Stimulated activated CD4-positive, alpha-beta T cell treated with anti-CD3 and anti-CD28 coated beads, TNF-alpha, amount 100 ng/mL, for 24 hours (primary cell): ENCODE results near the gene F10.
"Not testable (repeated sequence)": the region's sequence is repeated elsewhere in the genome, so short reads cannot be mapped to it uniquely, and the experiment has no call there.

ENCODE experiments used
- DNase-seq, 3 experiments: peaks; one replicate each; pipeline ENCODE4 v3.0.0-alpha.2; 2020; ENCODE audit warnings: low read depth in 3 of 3

The F10 gene

GRCh38 chr13:113099142-113099541, 23.5 kb upstream of the F10 start:
- no peak for DNase-seq

GRCh38 chr13:113102302-113102701, 20.3 kb upstream of the F10 start:
- DNase-seq = not testable (repeated sequence)

- no peak for DNase-seq
Observed at GRCh38 chr13:113102727-113103126, 19.9 kb upstream of the F10 start.

GRCh38 chr13:113103646-113104045, 19.0 kb upstream of the F10 start:
- DNase-seq = no peak

- no peak for DNase-seq
Observed at GRCh38 chr13:113105032-113105920, 17.3 kb upstream of the F10 start, which contains the start of gene F7. Gene F7, plus strand, starts transcription at chr13:113105791. Its CDS starts 51 bp downstream, at chr13:113105842.

GRCh38 chr13:113105921-113106452, 16.6 kb upstream of the F10 start:
- DNase-seq = no peak

GRCh38 chr13:113106711-113107351, 15.8 kb upstream of the F10 start:
- no peak for DNase-seq

GRCh38 chr13:113108521-113108920, 14.1 kb upstream of the F10 start:
- DNase-seq = not testable (repeated sequence)

GRCh38 chr13:113109151-113110047, 13.2 kb upstream of the F10 start:
- no peak for DNase-seq

GRCh38 chr13:113110048-113110851, 12.3 kb upstream of the F10 start:
- DNase-seq = peak in 1 of 3 experiments; percentile 29

GRCh38 chr13:113110852-113111315, 11.7 kb upstream of the F10 start:
- no peak for DNase-seq

- DNase-seq = not testable (repeated sequence)
Observed at GRCh38 chr13:113111821-113112220, 10.8 kb upstream of the F10 start.

- not testable (repeated sequence) for DNase-seq
Observed at GRCh38 chr13:113112475-113112874, 10.1 kb upstream of the F10 start.

GRCh38 chr13:113112893-113113845, 9.4 kb upstream of the F10 start:
- no peak for DNase-seq

GRCh38 chr13:113113846-113114271, 8.7 kb upstream of the F10 start:
- DNase-seq = no peak

GRCh38 chr13:113114511-113115362, 7.9 kb upstream of the F10 start:
- no peak for DNase-seq

GRCh38 chr13:113115363-113116205, 7.0 kb upstream of the F10 start:
- DNase-seq = no peak
